AG04449 (cell line): ENCODE measurements around the gene HCFC1R1.

Experiments
- CTCF ChIA-PET: fragments of 350-600 bp; formaldehyde crosslinking; extraction: SDS; loops from one replicate; lab custom pipeline; 2021; ENCODE audit warnings: antibody characterized with exemption; lab: Yijun Ruan, JAX
- POLR2A ChIA-PET: fragments of 400-600, 350-600 bp; formaldehyde crosslinking; extraction: SDS; loops from one replicate; lab custom pipeline; 2020; ENCODE audit warnings: antibody characterized with exemption, inconsistent platforms; lab: Yijun Ruan, JAX
- DNase-seq: peaks from one replicate; pipeline ENCODE4 v3.0.0-alpha.2; 2010; ENCODE audit warnings: low read depth, low spot score
- H3K4me3 ChIP-seq: 2 replicates; pipeline ENCODE4 v1.5.1; 2011; ENCODE audit warnings: low read depth, mild to moderate bottlenecking, control low read depth, low read length
- TF ChIP-seq, protein P1 (sequence below): IDR thresholded peaks from one replicate; pipeline ENCODE4 v1.5.1; 2011; ENCODE audit warnings: mild to moderate bottlenecking, moderate library complexity, low read length, control low read depth, inconsistent platforms; ENCODE audit not compliant: insufficient read depth; ENCODE audit errors: missing control alignments

Gene HCFC1R1

DNA sequence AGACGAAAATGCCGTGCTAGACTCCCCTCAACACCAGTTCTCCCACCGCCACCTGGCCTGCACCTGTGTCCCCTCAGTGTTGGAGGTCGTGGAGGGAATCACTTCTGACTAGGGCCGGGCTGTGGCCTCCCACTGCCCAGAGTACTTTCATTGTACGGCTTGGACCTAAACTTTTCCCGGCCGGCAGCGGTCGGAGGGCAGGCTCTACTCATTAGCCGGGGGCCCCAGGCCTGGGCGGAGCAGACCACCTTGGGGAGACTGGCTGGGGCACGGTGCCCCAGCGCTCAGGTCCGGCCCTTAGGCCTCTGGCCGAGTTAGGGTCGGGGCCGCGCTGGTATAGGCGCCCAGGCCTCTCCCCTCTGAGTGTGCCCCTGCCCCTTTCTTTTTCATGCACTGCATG is 6.4 kb downstream of the HCFC1R1 start:
- no peak for DNase-seq
- no peak overlapping the region for H3K4me3 ChIP-seq
- CTCF ChIA-PET = no interaction called here
- TF ChIP-seq, protein P1, sequence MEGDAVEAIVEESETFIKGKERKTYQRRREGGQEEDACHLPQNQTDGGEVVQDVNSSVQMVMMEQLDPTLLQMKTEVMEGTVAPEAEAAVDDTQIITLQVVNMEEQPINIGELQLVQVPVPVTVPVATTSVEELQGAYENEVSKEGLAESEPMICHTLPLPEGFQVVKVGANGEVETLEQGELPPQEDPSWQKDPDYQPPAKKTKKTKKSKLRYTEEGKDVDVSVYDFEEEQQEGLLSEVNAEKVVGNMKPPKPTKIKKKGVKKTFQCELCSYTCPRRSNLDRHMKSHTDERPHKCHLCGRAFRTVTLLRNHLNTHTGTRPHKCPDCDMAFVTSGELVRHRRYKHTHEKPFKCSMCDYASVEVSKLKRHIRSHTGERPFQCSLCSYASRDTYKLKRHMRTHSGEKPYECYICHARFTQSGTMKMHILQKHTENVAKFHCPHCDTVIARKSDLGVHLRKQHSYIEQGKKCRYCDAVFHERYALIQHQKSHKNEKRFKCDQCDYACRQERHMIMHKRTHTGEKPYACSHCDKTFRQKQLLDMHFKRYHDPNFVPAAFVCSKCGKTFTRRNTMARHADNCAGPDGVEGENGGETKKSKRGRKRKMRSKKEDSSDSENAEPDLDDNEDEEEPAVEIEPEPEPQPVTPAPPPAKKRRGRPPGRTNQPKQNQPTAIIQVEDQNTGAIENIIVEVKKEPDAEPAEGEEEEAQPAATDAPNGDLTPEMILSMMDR = no peak
- POLR2A ChIA-PET = no interaction called here

DNA sequence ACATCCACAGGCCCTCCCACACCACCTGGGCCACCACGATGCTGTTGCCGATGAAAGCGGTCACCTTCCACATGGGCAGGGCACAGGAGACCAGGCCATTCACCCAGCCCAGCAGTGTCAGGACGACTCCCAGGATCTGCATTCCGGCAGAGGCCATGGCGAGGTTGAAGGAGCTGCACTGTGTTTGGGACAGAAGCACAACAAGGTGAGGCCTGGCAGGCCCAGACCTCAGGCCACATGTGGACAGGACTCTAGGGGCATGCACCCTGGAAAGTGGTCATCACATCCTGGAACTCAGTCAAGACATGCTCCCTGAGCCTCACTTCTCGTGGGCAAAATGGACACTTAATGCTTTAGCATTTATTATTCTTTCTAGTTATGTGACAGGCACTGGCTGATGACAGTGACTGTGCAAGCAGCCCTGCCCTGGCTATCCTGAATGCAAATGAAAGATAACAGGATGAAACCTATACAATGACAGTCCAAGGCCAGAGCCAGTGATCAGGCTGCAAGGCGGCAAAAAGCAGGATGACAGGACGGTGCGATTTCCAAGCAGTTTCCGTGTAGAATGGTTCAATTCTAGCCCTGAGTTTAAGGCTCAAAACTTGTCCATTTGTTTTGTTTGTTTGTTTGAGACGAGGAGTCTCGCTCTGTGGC is 7.7 kb downstream of the HCFC1R1 start:
- POLR2A ChIA-PET = no interaction called here
- no peak for DNase-seq
- CTCF ChIA-PET = no interaction called here
- H3K4me3 ChIP-seq = no peak overlapping the region
- TF ChIP-seq, protein P1 = no peak

DNA sequence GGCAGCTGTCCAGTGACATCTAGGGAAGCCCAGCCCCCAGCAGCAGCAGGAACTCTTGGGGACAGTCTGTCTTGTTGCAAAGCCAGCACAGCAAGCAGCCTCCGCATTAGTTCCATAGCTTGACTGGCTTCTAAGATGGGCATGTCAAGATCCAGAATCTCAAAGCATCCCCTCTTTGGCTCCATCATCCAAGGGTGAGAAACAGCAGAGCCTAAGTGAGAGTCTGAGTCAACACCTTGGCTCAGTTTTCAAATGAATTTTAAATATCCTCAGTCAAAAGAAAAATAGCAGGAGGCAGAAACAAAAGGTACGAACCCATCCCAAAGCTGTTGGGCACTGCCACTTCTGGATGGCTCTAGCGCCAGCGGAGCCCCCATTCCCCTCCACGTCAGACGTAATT is 8.8 kb downstream of the HCFC1R1 start:
- DNase-seq = no peak
- TF ChIP-seq, protein P1 = no peak
- H3K4me3 ChIP-seq = no peak overlapping the region
- CTCF ChIA-PET = interaction anchor here (1.3 kb wide), 1 partner anchor 32 kb away, joined by 5 read pairs; no protein-coding TSS in a partner anchor
- POLR2A ChIA-PET = no interaction called here

DNA sequence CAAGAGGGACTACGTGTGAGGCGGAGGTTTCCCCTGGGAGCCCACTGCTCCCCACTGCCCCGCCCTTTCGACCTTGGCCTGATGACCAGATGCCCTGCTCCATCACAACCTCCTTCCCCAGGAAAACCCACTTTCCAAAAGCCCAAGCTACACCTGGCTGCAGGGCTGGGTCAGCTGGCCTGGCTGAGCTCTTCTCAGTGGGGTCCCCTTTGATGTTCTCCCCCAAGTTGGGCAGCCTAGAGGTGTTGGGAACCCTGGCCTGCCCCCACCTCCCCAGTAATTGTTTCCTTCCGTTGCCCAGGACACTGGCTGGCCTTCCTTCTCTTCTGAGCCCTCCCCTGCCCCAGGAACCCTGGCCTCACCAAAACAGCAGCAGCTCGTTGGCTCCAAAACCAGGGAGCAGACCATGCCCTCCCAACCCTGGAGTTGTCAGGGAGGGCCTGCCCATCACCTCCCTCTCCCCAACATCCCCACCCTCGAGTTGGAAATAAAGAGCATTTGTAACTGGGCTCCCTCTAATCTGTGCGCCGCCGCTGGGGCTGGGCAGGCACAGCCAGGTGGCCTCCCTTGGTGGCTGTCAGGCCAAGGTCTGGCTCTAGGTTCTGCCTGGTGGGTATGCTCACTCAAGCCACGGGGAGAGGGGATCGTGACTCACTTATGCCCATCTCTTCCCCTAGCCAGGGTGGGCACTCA is 9.6 kb downstream of the HCFC1R1 start:
- H3K4me3 ChIP-seq = no peak overlapping the region
- DNase-seq = no peak
- CTCF ChIA-PET = interaction anchor here (1.3 kb wide), 1 partner anchor 31 kb away, joined by 5 read pairs; no protein-coding TSS in a partner anchor
- POLR2A ChIA-PET = no interaction called here
- TF ChIP-seq, protein P1 = no peak

DNA sequence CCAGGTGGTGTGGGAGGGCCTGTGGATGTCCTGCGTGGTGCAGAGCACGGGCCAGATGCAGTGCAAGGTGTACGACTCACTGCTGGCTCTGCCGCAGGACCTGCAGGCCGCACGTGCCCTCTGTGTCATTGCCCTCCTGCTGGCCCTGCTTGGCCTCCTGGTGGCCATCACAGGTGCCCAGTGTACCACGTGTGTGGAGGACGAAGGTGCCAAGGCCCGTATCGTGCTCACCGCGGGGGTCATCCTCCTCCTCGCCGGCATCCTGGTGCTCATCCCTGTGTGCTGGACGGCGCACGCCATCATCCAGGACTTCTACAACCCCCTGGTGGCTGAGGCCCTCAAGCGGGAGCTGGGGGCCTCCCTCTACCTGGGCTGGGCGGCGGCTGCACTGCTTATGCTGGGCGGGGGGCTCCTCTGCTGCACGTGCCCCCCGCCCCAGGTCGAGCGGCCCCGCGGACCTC is 10.2 kb downstream of the HCFC1R1 start:
- POLR2A ChIA-PET = no interaction called here
- no peak for DNase-seq
- CTCF ChIA-PET = no interaction called here
- TF ChIP-seq, protein P1 = no peak
- H3K4me3 ChIP-seq = no peak overlapping the region

DNA sequence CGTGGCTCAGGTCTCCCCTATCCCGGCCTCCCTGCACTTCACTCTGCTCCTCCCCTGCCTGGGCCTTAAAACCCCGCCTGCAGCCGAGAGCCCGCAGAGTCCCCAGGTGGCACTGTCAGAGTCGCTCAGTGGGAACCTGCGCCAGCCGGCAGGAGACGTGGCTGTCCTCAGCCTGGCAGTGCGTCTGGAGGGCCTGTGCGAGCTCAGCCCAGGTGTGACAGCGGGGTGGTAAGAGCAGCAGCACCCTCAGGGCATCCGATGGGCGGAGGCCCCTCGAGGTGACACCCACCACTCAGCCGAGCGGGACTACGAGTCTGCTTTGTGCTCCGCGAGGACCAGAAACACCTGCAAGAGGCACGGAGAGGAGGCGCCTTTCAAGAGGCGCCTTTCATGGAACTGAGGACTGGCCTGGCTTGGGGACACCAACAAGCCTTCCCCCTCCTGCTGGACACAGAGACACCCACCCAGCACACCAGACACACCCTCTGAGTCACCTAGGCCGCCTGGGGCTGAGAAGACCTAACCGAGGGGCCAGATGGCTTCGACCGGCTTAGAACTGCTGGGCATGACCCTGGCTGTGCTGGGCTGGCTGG is 10.8 kb downstream of the HCFC1R1 start, which contains the start of gene CLDN9:
Gene CLDN9 (plus strand): TSS at position 96 of the 593 bp plus-strand sequence. CDS start 440 bp downstream, at position 536.
- POLR2A ChIA-PET = interaction anchor here (0.8 to 1.5 kb wide), 2 partner anchors 8 to 17 kb away, joined by 3 to 10 read pairs; partner anchors contain the start of gene TNFRSF12A
- no peak for DNase-seq
- no peak within 1 kb of the TSS for H3K4me3 ChIP-seq
- CTCF ChIA-PET = interaction anchor here (1.1 to 1.4 kb wide), 2 partner anchors 8 to 15 kb away, joined by 5 to 6 read pairs; partner anchors contain the start of gene TNFRSF12A
- TF ChIP-seq, protein P1 = no peak
